ENCODE measurements around the gene C11orf24.
"Not testable (repeated sequence)": the region's sequence is repeated elsewhere in the genome, so short reads cannot be mapped to it uniquely, and the experiment has no call there.

C11orf24 gene

DNA sequence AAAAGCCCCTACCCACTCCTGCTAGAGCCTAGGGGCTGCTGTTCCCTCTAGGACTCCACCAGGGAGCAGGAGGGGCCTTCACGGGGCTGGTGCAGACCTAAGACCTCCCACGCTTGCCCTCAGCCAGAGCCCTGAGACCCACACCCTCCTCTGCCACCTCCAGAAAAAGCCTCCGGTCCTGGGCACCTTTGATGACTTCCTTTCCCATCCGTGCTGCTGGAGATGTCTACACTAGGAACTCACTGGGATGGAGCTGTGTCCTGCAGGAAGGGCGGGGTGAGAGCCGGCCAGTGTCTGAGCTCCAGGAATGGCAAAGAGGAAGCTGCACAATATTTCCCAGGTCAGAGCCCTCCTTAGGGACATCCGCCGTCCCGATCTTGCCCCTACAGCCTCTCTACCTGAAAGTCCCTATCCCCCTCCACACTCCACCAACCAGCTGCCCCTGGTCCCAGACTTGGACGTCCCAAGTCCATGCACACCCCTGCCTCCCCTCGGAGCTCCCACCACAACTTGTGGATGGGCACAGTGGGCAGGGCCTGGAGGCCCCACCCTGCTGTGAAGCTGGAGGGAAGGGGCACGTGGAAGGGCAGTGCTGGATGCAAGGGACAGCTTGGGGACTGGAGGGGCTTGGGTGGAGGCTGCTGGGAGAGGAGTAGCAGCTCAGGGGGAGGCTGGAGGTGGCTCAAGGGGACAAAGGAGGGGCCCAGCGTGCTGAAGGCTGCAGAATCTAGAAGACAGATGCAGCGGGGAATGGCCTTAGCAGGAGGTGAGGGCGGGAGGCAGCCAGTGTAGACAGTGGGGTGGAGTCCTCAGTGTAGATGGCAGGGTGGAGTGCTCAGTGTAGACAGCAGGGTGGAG, 27.1 kb upstream of the C11orf24 start:
- no peak for DNase-seq

DNA sequence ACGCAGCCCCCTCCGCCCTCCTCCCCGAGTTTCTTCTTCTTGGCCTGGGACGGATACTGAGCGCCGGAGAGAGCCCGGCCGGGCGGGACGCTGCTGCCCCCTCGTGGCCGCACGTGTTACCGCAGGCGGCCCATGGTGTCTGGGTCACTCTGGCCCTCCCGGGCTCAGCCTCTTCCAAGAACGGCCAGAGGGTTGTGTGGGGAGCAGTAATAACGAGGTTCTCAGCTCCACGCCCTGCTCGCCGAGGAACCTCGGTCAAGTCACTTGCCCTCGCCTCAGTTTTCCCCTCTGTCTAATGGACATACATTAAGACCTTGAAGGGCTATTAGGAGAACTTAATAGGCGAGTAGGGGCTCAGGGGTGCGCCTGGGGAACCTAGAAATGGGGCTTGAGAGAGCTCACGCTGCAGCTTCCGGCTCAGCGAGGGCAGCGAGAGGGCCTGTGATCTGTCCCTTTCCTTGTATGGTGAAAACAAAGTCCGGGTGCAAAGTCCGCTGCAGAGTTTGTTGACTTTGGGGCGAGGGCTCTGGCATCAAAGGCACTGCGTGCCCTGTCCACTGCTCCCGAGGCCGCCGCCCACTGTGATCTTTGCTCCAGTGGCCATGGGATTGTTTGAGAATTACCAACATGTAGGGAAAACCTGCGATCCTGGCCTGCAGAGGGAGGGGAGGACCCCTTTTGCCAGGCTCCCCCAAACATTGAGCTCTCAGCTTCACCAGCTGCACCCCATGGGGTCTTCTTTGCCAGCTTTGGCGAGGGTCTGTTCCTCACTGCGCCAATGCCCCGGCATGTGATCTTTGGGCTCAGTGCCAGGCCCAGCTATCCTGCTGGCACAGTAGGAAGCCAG, 26.3 kb upstream of the C11orf24 start:
- DNase-seq, result peak; percentile 91

DNA sequence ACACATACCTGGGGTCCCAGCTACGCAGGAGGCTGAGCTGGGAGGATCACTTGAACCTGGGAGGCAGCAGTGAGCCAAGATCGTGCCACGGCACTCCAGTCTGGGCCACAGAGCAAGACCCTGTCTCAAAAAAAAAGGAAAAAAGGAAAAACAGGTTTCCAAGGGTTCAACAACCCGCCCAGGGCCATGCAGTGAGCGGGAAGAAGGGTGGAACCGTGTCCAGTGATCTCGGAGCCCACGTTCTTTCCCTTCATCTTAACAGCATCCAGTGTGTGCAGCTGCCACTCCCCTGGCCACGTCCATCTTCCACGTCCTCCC, 25.7 kb upstream of the C11orf24 start:
- DNase-seq, result no peak

DNA sequence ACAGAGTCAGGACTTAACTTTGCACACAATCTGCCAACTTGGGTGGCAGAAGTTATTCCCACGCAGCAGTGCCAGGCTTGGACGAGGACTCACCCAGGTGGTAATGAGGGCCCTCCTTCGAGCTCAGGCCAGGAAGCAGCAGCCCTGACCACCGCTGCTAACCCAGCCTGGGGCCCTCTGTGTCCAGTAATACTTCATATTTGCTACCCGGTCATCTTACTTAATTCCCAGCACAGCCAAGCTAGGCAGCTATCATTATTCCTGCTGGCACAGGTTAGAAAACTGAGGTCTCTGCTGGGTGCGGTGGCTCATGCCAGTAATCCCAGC, 25.2 kb upstream of the C11orf24 start:
- no peak for DNase-seq

DNA sequence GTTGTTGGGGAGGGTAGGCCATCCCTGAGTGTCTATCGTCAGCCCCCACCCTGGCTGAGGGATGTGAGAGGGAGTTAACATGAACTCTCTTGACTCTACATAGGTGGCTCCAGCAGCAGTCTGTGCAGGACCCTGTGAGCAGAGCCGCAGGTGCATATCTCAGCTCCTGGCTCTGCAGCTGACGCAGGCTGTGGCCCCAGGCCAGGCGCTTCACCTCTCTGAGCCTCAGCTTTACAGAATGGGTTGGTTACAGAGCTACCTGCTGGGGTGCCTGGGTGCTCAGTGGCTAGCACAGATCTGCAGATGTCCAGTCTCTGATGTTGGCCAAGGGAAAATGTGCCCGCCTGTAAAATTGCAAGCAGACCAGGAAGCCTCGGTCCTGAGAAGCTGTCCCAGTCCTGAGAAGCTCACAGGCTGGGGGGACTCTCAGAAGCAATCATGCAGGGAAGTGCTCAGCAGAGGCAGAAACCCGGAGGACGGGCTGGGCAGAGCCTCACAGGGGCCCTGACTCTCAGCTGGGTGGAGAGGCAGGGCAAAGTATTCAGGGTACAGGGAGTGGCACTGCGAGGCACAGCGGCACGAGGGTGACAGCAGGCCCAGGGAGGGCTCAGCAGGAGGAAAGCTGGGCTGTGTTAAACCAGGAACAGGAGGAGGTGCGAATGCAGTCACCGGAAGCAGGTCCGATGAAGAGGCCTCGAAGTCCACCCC, 24.7 kb upstream of the C11orf24 start:
- DNase-seq, result no peak

- no peak for DNase-seq
These were observed 24.2 kb upstream of the C11orf24 start for GRCh38 chr11:68295940-68296339.

GRCh38 chr11:68295271-68295670, 23.5 kb upstream of the C11orf24 start:
- no peak for DNase-seq

- DNase-seq, result no peak
These were observed 21.9 kb upstream of the C11orf24 start for GRCh38 chr11:68293708-68294107.

GRCh38 chr11:68289456-68289855, 17.7 kb upstream of the C11orf24 start:
- no peak for DNase-seq

- DNase-seq, result no peak
These were observed 15.6 kb upstream of the C11orf24 start for GRCh38 chr11:68287419-68287818.

DNA sequence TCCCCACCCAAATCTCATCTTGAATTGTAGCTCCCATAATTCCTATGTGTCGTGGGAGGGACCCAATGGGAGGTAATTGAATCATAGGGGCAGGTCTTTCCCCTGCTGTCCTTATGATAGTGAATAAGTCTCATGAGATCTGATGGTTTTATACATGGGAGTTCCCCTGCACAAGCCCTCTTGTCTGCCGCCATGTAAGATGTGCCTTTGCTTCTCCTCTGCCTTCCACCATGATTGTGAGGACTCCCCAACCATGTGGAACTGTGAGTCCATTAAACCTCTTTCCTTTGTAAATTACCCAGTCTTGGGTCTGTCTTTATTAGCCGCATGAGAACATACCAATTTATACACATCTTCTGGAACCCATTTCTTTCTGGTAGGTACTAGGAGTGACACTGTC, 12.8 kb upstream of the C11orf24 start:
- not testable (repeated sequence) for DNase-seq

DNA sequence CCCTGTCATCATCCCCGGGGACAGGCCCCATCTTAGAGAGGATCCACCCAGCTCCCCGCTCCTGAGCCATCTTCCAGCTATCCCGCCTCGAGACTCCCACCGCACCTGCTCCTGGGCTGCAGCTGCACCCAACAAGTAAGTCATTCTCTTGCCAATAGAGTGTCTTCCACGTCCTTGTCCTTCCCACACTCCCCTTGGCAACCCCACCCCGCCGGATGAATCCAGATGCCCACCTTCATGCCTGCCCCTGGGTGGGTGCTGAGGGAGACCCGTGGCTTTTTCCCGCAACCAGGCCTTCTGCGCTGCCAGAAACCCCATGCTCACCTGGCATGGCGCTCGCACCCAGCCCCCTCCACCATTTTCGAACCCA, 11.1 kb upstream of the C11orf24 start:
- DNase-seq, result no peak

GRCh38 chr11:68282141-68282860, 10.5 kb upstream of the C11orf24 start:
- DNase-seq, result no peak

- DNase-seq, result no peak
These were observed 7.9 kb upstream of the C11orf24 start for GRCh38 chr11:68279676-68280075.

DNA sequence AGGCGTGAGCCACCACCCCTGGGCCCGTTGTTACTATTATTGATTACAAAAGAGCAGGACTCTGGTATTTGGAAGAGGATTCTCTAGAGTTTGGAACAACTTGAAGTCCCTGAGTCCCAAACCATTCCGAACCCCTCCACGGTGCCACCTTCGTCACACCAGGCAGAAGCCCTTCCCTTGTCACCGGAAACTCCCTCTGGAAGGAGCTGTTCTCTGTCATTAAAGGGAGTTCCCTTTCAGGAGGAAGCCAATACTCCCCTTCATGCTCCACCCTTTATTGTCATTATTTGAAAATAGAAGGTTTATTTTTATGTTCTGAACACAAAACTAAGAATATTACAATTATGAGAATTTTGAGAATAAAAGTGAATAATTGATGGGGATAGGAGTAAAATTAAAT, 5.1 kb upstream of the C11orf24 start:
- no peak for DNase-seq

GRCh38 chr11:68275721-68276507, 4.1 kb upstream of the C11orf24 start:
- no peak for DNase-seq

DNA sequence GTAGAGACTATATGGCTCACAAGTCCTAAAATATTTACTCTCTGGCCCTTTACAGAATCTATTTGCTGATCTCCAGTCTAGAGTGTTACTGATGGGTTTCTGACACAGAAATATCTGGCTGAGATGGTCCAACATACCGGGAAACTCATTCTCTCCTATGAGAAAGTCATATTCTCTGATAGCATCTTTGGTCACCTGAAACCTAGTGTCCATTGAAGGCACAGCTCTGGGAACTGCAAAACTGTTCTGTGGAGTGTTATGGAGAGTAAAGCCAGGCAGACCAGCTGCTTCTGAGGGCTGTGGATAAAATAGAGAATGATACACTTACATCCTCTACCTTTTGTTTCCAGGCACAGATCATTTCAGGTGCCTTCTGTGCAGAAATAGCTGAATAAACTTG, 2.5 kb upstream of the C11orf24 start:
- DNase-seq, result no peak

DNA sequence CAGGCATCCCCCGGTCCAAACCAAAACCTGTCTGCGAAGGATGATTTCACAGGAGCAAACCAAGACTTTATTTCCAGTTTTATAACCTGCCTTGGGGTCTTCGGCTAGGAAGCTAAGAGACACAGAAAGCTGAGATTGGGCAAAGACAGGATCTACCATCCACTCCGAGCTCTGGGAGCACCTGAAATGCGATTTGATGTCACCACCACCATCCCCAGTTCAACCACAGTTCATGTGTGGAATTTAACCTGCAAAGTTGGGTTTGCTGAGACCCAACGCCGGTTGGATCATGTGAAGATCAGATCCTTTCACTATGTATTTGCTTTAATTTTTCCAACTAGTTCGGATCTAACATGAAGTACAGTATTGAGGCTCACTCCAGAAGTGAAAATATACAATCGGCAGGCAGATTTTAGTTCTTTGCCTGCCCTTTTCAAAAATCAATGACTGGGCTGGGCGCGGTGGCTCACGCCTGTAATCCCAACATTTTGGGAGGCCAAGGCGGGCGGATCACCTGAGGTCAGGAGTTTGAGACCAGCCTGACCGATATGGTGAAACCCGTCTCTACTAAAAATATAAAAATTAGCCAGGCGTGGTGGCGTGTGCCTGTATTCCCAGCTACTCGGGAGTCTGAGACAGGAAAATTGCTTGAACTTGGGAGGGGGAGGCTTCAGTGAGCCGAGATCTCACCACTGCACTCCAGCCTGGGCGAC, 1.4 kb upstream of the C11orf24 start:
- no peak for DNase-seq

DNA sequence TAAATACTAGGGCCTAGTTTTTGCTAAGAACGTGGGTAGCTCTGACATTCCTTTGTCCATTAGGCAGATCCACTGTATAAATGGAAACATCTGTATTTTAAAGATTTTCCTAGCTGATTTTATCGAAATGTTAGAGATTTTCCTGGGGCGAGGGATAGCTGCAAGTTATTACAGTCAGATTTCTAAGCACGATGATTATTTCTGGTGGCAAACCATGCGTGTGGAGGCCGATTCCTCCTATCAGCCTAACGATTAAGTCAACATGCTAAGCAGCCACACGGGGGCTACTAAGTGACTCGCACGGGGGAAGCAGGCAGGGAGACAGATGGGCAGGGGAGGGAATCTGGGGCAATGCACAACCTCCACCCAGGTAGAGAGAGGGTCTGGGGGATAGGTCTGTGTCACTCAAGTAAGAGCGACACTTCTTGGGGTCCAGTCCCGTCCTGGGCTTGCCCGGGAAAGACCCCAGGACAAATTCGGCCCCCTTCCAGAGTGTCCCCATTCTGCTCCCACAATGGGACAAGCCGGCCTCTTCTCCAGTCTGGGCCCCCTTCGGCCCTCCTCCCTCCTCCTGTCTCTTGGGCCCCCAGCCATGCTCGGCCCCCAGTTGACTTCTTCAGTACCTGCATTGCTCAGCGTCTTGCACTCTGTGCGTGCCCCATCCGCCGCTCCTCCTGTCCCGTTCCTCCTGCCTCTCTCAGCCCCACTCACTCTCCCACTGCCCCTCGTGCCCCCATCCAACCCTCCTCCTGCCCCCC, 571 bp downstream of the C11orf24 start:
- DNase-seq, result peak; percentile 78

GRCh38 chr11:68270196-68271022, 1.4 kb downstream of the C11orf24 start:
- no peak for DNase-seq
